NCI-H69 (cell line): ENCODE data around the gene HDAC9.

Experiments
- DNase-seq: peaks from one replicate; lab custom pipeline; 2025; lab: John Stamatoyannopoulos, UW

HDAC9 gene

GRCh38 chr7:18788026-18788425 is 292.5 kb downstream of the HDAC9 start:
- peak; percentile 46 for DNase-seq

- no peak for DNase-seq
These were observed 297.5 kb downstream of the HDAC9 start for GRCh38 chr7:18792871-18793595.

DNA sequence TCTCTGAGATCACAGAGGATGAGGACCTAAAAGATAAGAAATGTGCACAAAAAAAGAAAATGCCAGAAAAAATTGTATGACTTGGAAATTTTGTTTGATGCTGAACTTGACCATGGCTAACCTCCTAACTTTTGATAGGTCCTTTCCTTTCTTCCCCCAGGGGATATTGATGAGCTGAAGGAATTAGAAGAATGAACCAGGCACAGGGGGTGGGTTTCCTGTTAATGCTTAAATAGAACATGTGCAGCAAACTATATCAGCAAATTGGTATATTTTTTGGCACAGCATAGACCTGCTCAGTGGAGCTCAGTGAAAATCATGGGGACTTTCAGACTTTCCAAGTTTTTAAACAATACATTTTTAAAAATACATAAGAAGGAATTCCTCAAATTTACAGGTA is 300.7 kb downstream of the HDAC9 start:
- no peak for DNase-seq

DNA sequence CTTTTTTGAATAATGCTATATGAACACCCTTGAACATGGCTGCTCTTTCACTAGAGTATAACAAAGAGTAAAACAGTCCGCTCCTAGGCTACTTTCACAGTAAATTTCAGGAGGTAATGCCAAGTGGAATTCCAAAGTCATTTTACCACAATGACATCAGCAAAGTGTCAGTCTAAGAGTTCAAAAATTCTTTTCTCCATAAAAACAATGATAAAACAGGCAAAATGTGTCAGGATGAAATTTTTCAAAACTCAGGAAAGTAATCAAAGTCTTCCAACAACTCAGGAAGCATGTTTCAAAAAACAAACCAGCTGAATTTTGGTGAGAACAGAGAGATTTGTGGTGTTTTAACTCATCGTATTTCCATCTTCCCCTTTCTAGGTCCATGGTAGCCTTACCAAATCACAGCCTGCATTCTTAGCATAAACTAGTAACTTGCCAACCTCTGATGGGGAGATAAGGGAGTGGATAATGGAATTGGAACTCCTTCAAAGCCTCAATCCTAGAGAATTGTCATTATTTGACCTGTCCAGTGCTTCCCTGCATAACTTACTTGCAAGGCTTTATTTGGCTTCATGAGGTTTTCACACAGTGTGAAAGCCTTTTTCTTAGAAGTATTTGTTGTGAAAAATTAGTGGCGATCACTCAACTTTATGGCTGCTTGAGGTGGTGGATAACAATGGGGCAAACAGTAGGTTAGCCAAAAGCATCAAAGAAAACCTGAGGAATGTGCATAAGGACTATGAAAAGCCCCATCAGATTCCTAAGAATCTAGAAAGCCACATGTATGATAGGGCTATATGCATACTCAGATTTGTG is 302.7 kb downstream of the HDAC9 start:
- DNase-seq, result no peak

DNA sequence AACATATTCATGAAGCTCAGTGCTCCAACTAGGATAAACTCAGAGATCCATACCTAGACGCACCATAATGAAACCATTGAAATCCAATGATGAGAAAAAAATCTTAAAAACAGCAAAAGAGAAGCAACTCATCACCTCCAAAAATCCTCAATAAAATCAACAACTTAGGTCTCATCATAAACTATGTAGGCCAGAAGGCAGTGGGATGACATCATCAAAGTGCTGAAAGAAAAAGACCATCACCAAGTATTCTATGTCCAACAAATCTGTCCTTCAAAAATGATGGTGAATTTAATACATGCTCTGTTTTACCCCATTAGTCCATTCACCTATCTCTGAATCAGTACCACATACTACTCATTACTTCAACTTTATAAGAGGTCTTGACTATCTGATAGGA is 304.4 kb downstream of the HDAC9 start:
- no peak for DNase-seq

DNA sequence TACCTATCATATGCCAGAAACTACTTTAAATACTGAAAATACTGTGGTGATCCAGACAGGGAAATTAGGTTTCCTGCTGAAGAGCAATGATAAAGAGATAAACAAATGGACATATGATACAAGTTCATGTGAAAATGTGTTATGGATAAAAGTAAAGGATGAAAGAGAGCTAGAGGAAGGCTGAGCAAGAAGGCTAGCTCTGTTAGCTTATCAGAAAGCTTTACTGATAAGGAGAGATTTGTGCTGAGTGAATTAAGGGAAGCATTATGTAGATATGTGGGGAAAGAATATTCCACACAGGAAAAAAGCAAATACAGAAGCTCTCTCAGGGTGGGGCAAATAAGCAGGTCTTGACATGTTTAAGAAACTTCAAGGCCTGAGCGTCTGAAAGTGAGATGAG is 308.4 kb downstream of the HDAC9 start:
- no peak for DNase-seq

GRCh38 chr7:18806177-18806576 is 310.6 kb downstream of the HDAC9 start:
- no peak for DNase-seq

DNA sequence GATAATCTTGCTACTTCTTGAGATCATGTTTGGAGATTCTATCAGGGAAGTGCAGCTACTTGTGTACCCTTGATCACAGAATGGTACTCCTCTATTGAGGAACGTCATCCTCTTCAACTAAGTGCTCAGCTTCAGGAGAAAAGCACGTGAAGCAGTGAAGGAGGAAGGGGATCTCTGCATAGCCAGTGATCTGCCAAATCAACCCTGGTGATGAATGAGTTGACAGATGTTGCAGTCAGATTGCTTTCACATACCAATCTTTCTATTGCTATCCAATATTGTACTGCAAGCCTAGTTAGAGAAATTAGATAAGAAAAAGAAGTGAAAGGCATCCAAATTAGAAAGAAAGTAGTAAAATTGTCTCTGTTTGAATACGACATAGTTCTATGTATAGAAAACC is 312.5 kb downstream of the HDAC9 start:
- no peak for DNase-seq

GRCh38 chr7:18815261-18815960 is 319.9 kb downstream of the HDAC9 start:
- DNase-seq, result no peak

GRCh38 chr7:18820981-18821380 is 325.4 kb downstream of the HDAC9 start:
- peak; percentile 59 for DNase-seq

GRCh38 chr7:18821554-18821953 is 326.0 kb downstream of the HDAC9 start:
- DNase-seq, result no peak

DNA sequence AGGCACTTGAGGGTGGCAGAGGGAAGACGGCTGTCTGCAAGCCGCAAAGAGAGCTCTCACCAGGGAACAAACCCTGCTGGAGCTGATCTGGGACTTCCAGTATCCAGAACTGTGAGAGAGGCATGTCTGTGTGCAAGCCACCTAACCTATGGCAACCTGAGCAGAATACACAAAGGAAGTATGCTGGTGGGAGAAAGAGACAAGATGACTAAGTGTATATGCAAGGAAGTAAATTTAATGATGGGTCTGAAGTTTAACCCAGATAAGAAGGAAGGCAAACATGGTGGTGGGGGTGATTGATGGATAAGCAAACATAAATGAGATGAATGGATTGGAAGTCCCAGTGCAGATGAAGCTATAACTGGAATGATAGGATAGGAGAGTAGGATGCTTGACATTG is 328.6 kb downstream of the HDAC9 start:
- peak; percentile 93 for DNase-seq

GRCh38 chr7:18828260-18828993 is 332.9 kb downstream of the HDAC9 start:
- peak; percentile 40 for DNase-seq

DNA sequence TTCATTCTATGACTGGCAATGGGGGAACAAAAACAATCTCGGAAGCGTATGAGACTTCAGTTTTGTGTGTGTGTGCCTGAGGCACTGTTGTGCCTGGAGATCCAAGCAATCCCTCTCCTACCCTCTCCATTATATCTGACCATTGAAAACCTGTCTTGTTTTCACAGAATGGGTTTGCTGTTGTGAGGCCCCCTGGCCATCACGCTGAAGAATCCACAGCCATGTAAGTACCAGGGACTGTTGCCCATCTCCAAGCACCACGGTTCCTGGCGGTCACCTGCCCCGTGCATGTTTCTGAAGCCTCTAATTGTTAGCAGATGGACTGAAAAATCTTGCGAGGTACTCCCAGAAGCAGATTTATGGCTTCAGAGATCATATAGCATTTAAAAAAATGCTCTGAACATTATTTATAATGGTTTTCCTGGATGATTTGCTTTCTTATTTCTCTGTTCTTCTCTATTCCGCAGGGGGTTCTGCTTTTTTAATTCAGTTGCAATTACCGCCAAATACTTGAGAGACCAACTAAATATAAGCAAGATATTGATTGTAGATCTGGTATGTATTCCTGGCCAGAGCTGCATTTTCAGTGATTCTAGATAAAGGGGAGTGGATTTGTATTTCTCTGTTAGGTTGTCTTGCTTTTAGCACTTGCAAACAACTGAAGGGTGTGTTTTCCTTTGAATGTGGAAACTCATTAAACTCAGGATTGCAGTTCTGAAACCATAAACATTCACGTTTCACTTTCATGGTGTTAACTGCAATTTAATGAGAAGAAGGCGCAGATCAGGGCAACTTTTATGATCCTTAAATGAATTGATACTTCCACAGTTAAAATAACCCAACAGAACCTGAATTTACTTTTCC is 333.7 kb downstream of the HDAC9 start:
- DNase-seq, result peak; percentile 27

- DNase-seq, result peak; percentile 15
These were observed 334.3 kb downstream of the HDAC9 start for GRCh38 chr7:18829858-18830285.

GRCh38 chr7:18831419-18831818 is 335.9 kb downstream of the HDAC9 start:
- no peak for DNase-seq

DNA sequence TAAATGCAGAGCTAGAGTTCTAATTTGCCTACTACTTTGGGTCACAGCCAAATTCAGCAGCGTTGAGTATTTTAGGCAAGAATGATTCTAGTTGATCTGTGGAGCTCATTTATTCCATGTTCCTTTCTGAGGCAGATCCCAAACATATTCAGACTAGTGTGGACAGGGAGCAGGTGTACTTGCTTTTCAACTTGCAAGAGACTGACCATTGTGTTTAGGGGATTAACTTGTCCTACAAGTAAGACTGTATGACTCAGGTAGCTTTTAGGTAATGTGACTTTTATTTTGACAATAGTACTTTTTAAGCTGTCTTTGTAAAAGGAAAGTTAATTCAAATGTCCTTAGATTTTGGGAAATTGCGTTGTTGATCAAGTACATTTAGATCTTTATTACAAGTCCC is 336.4 kb downstream of the HDAC9 start:
- DNase-seq, result no peak

GRCh38 chr7:18834577-18834976 is 339.0 kb downstream of the HDAC9 start:
- DNase-seq, result no peak

DNA sequence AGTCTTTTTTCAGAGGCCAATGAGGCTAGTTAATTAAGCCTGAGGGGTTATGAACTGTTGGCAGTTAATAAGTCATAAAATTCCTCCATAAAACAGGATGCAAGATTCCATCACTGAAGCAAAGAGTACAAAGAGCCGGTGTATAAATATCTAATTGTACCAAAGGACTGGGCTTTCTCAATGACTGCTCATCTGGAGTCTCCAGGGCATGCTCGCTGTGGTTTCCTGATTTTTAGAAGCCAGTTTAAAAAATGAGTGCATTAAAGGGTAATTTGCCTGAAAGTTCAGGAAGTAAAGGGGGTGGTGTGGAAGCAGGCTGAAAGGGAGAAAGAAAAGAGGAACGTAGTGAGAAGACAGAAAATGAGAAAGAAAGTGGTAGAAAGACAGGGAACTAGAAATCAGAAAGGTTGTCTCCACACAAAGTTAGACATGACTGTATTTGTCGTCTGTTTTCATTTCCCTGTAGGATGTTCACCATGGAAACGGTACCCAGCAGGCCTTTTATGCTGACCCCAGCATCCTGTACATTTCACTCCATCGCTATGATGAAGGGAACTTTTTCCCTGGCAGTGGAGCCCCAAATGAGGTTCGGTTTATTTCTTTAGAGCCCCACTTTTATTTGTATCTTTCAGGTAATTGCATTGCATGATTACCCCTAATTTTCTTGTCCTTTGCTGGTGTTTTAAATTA is 339.6 kb downstream of the HDAC9 start:
- no peak for DNase-seq

GRCh38 chr7:18843979-18844378 is 348.4 kb downstream of the HDAC9 start:
- DNase-seq, result no peak

- no peak for DNase-seq
These were observed 349.2 kb downstream of the HDAC9 start for GRCh38 chr7:18844735-18845134.
